GM23338 (cell line): ENCODE results near the gene C12orf43. TPM values are rescaled to one million over a fixed set of nuclear protein-coding genes. Genes with fewer than 3 reads are reported as not detected.

Experiments used
- ATAC-seq: fragments of 200-7000 bp; cut with Tn5 transposase; 3 replicates; pipeline ENCODE4 v1.9.1; 2020
- DNase-seq: peaks from one replicate; pipeline ENCODE4 v3.0.0-alpha.2; 2015; ENCODE audit warnings: low spot score
- H2AFZ ChIP-seq: fragments of 200-600 bp; sonication (generic); 2 replicates; pipeline ENCODE4 v1.8.0; 2016; ENCODE audit warnings: antibody characterized with exemption, mild to moderate bottlenecking, moderate library complexity
- H3F3A ChIP-seq: fragments of 200-600 bp; sonication (generic); replicated peaks from 2 replicates; pipeline ENCODE4 v1.8.0; 2017; ENCODE audit warnings: antibody characterized with exemption, mixed run types, low read depth
- H3K27ac ChIP-seq: fragments of 200-600 bp; sonication (generic); 2 replicates; pipeline ENCODE4 v1.6.1; 2016; ENCODE audit warnings: low read depth
- H3K27me3 ChIP-seq: fragments of 200-600 bp; sonication (generic); 2 replicates; pipeline ENCODE4 v1.8.0; 2016; ENCODE audit warnings: mild to moderate bottlenecking, mixed run types, moderate library complexity; ENCODE audit not compliant: insufficient read depth
- H3K36me3 ChIP-seq: fragments of 200-600 bp; sonication (generic); 2 replicates; pipeline ENCODE4 v1.8.0; 2016; ENCODE audit warnings: mild to moderate bottlenecking; ENCODE audit not compliant: insufficient read depth
- H3K4me1 ChIP-seq: fragments of 200-600 bp; sonication (generic); 2 replicates; pipeline ENCODE4 v1.8.0; 2016; ENCODE audit warnings: mild to moderate bottlenecking, moderate library complexity; ENCODE audit not compliant: insufficient read depth
- H3K4me2 ChIP-seq: fragments of 200-600 bp; sonication (generic); 2 replicates; pipeline ENCODE4 v1.7.1; 2017; ENCODE audit warnings: mixed run types
- H3K4me3 ChIP-seq: fragments of 200-600 bp; sonication (generic); 2 replicates; pipeline ENCODE4 v1.6.1; 2016; ENCODE audit warnings: mixed run types
- H3K79me2 ChIP-seq: fragments of 200-600 bp; sonication (generic); replicated peaks from 2 replicates; pipeline ENCODE4 v1.8.0; 2017; ENCODE audit warnings: mild to moderate bottlenecking; ENCODE audit not compliant: insufficient read depth
- H3K9me2 ChIP-seq: fragments of 200-600 bp; sonication (generic); 2 replicates; pipeline ENCODE4 v1.8.0; 2017; ENCODE audit not compliant: insufficient read depth
- H4K20me1 ChIP-seq: fragments of 200-600 bp; sonication (generic); replicated peaks from 2 replicates; pipeline ENCODE4 v1.8.0; 2017; ENCODE audit warnings: mild to moderate bottlenecking; ENCODE audit not compliant: insufficient read depth
- H3K27ac Mint-ChIP-seq: 2 replicates; pipeline ENCODE4 v1.8.0; 2020; ENCODE audit warnings: inconsistent platforms, mild to moderate bottlenecking, moderate library complexity, mixed read lengths
- H3K27me3 Mint-ChIP-seq: 3 replicates; pipeline ENCODE4 v1.8.0; 2022; ENCODE audit warnings: low read depth, mild to moderate bottlenecking, moderate library complexity, mixed read lengths, inconsistent platforms; ENCODE audit not compliant: insufficient read depth, poor library complexity
- H3K36me3 Mint-ChIP-seq: 3 replicates; pipeline ENCODE4 v1.8.0; 2021; ENCODE audit warnings: low read depth, mild to moderate bottlenecking, inconsistent platforms, moderate library complexity, mixed read lengths
- H3K4me1 Mint-ChIP-seq: 3 replicates; pipeline ENCODE4 v1.8.0; 2020; ENCODE audit warnings: mild to moderate bottlenecking, inconsistent platforms, mixed read lengths
- H3K4me3 Mint-ChIP-seq: 3 replicates; pipeline ENCODE4 v1.8.0; 2021; ENCODE audit warnings: moderate library complexity, mild to moderate bottlenecking, inconsistent platforms, mixed read lengths
- H3K9me3 Mint-ChIP-seq: 3 replicates; pipeline ENCODE4 v1.8.0; 2020; ENCODE audit warnings: moderate library complexity, mild to moderate bottlenecking, inconsistent platforms, mixed read lengths
- ETS1 ChIP-seq: IDR thresholded peaks from 2 replicates; pipeline ENCODE4 v1.6.1; 2016; ENCODE audit warnings: antibody characterized with exemption
- EZH2 ChIP-seq: fragments of 200-600 bp; sonication (generic); IDR thresholded peaks from one replicate; pipeline ENCODE4 v1.8.0; 2017; ENCODE audit warnings: antibody characterized with exemption, mild to moderate bottlenecking, low read depth; ENCODE audit not compliant: unreplicated experiment
- EZH2phosphoT487 ChIP-seq: fragments of 200-600 bp; sonication (generic); IDR thresholded peaks from one replicate; pipeline ENCODE4 v1.8.1; 2018; ENCODE audit warnings: antibody characterized with exemption; ENCODE audit not compliant: unreplicated experiment
- JUNB ChIP-seq: IDR thresholded peaks from one replicate; pipeline ENCODE4 v1.6.1; 2016; ENCODE audit warnings: antibody characterized with exemption; ENCODE audit not compliant: unreplicated experiment
- NANOG ChIP-seq: IDR thresholded peaks from 2 replicates; pipeline ENCODE4 v1.6.1; 2016; ENCODE audit warnings: antibody characterized with exemption, borderline replicate concordance
- POLR2AphosphoS5 ChIP-seq: IDR thresholded peaks from 2 replicates; pipeline ENCODE4 v1.6.1; 2016; ENCODE audit warnings: antibody characterized with exemption, low read depth
- ZNF114 ChIP-seq: fragments of 250-450 bp; sonication (Bioruptor Pico); IDR thresholded peaks from 2 replicates; pipeline ENCODE4 v1.5.0; 2020; ENCODE audit warnings: mild to moderate bottlenecking, moderate library complexity
- ZNF331 ChIP-seq: fragments of 250-450 bp; sonication (Bioruptor Pico); IDR thresholded peaks from 2 replicates; pipeline ENCODE4 v1.5.0; 2020; ENCODE audit warnings: low read depth, mild to moderate bottlenecking, moderate library complexity
- polyA plus RNA-seq: library from polyadenylated mRNA; unstranded; fragments of >200 nt; fragmentation: Nextera tagmentation; extraction: Ambion mirVana; gene quantifications from 2 replicates; pipeline ENCODE4 v1.2.1, GENCODE V29; 2016
- total RNA-seq: library from RNA; depleted of rRNA; stranded (reverse); fragments of >200 nt; shearing (Covaris generic); gene quantifications from 2 replicates; pipeline ENCODE4 v1.2.3, GENCODE V29; 2014
- TF ChIP-seq, protein P1 (sequence below), 2 experiments: fragments of 200-600 bp in 1 of 2; sonication (generic) in 1 of 2; conservative IDR thresholded peaks; 2 replicates each; pipeline versions ENCODE4 v1.5.1 to v1.6.1; 2016 to 2017; ENCODE audit warnings: antibody characterized with exemption in 2 of 2, low read depth in 2 of 2, mild to moderate bottlenecking in 2 of 2, moderate library complexity in 1 of 2
- TF ChIP-seq, protein P2 (sequence below): IDR thresholded peaks from one replicate; pipeline ENCODE4 v1.6.1; 2018; ENCODE audit warnings: antibody characterized with exemption; ENCODE audit not compliant: unreplicated experiment

C12orf43 gene
- total and polyA plus RNA-seq, 2 experiments from 2014 or later, result 15.2 to 20.7 TPM

- no peak for TF ChIP-seq EZH2phosphoT487
Observed at GRCh38 chr12:120980800-120981368, 35.4 kb downstream of the C12orf43 start (continued).

DNA sequence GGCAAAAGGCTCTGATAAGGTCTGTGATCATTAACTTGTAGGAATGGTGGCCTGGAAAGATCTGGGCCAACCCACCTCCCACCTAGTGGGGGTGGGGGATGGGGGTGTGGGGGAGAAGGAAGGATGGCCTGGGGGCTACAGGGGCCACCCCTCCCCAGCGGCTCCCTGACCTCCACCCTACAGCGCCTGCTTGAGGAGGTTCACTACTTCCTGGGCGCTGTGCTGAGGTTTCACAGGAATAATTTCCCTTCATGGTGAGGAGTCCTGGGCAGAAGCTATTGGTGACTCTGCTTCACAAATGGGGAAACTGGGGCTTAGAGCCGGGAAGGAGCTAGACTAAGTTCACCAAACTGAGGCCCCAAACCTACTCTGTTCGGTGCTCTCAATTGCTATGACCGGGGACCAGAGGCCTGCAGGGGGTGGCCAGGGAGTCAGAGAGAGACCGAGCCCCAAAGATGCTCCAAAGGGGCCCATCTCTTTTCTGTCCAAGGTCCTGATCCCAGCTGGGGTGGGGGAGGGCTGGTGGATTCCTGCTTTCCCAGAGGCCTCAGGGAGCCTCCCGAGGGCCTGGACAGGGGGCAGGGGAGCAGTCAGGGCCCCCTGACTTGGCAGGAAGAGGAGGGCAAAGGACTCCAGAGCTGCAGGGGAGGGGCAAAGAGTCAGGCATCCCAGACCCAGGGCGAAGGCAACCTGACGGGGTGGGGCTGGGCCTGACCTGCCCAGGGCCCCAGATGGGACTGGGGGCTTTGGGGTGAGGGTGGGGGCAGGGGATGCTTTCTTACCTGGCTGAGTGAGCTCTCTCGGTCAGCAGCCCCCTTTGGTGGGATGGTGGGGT lies 36.2 kb downstream of the C12orf43 start:
- no peaks in the 10 kb centered on the region for H3K79me2 ChIP-seq
- no peaks in the 10 kb centered on the region for H4K20me1 ChIP-seq
- peaks cover 19% of the 10 kb centered on the region for H3K4me1 Mint-ChIP-seq
- peaks cover 2% of the 10 kb centered on the region for H3K27me3 Mint-ChIP-seq
- DNase-seq (peak; percentile 67), ATAC-seq (peak; percentile 75)
- H3K4me3 ChIP-seq, result no peak overlapping the region
- H3K27ac Mint-ChIP-seq, result no peak overlapping the region; the same call in 1 of the 2 replicates
- H3K4me3 Mint-ChIP-seq, result no peak overlapping the region
- H3K36me3 ChIP-seq, result no peaks in the 10 kb centered on the region
- no peaks in the 10 kb centered on the region for H3K27me3 ChIP-seq
- no peaks in the 10 kb centered on the region; the same call in 2 of the 3 replicates for H3K9me3 Mint-ChIP-seq
- peak overlapping the region; percentile 57 for H3K4me2 ChIP-seq
- no peaks in the 10 kb centered on the region for H3K9me2 ChIP-seq
- H3K4me1 ChIP-seq, result peaks cover 9% of the 10 kb centered on the region; the same call in 1 of the 2 replicates
- no peaks in the 10 kb centered on the region for H3F3A ChIP-seq
- TF ChIP-seq, protein P1, sequence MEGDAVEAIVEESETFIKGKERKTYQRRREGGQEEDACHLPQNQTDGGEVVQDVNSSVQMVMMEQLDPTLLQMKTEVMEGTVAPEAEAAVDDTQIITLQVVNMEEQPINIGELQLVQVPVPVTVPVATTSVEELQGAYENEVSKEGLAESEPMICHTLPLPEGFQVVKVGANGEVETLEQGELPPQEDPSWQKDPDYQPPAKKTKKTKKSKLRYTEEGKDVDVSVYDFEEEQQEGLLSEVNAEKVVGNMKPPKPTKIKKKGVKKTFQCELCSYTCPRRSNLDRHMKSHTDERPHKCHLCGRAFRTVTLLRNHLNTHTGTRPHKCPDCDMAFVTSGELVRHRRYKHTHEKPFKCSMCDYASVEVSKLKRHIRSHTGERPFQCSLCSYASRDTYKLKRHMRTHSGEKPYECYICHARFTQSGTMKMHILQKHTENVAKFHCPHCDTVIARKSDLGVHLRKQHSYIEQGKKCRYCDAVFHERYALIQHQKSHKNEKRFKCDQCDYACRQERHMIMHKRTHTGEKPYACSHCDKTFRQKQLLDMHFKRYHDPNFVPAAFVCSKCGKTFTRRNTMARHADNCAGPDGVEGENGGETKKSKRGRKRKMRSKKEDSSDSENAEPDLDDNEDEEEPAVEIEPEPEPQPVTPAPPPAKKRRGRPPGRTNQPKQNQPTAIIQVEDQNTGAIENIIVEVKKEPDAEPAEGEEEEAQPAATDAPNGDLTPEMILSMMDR (conservative IDR thresholded peaks at IDR 0.05; ENCODE audit: low read depth in 2 of 2), result no peak
- TF ChIP-seq, protein P2, sequence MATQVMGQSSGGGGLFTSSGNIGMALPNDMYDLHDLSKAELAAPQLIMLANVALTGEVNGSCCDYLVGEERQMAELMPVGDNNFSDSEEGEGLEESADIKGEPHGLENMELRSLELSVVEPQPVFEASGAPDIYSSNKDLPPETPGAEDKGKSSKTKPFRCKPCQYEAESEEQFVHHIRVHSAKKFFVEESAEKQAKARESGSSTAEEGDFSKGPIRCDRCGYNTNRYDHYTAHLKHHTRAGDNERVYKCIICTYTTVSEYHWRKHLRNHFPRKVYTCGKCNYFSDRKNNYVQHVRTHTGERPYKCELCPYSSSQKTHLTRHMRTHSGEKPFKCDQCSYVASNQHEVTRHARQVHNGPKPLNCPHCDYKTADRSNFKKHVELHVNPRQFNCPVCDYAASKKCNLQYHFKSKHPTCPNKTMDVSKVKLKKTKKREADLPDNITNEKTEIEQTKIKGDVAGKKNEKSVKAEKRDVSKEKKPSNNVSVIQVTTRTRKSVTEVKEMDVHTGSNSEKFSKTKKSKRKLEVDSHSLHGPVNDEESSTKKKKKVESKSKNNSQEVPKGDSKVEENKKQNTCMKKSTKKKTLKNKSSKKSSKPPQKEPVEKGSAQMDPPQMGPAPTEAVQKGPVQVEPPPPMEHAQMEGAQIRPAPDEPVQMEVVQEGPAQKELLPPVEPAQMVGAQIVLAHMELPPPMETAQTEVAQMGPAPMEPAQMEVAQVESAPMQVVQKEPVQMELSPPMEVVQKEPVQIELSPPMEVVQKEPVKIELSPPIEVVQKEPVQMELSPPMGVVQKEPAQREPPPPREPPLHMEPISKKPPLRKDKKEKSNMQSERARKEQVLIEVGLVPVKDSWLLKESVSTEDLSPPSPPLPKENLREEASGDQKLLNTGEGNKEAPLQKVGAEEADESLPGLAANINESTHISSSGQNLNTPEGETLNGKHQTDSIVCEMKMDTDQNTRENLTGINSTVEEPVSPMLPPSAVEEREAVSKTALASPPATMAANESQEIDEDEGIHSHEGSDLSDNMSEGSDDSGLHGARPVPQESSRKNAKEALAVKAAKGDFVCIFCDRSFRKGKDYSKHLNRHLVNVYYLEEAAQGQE, result peak; percentile 77
- H3K27ac ChIP-seq, result no peak overlapping the region
- H2AFZ ChIP-seq, result peak overlapping the region; percentile 88
- H3K36me3 Mint-ChIP-seq, result no peaks in the 10 kb centered on the region; the same call in 2 of the 3 replicates

GRCh38 chr12:120979220-120979861 lies 36.9 kb downstream of the C12orf43 start:
- Histone ChIP-seq H3K27ac (no peak overlapping the region), H2AFZ (peak overlapping the region; percentile 95; the same call in 1 of the 2 replicates), H3K27me3 (no peaks in the 10 kb centered on the region), H3K79me2 (no peaks in the 10 kb centered on the region), H3K9me2 (no peaks in the 10 kb centered on the region), H3K4me3 (no peak overlapping the region), H3K4me2 (no peak overlapping the region), H4K20me1 (no peaks in the 10 kb centered on the region), H3K4me1 (peaks cover 9% of the 10 kb centered on the region; the same call in 1 of the 2 replicates), H3F3A (no peaks in the 10 kb centered on the region), H3K36me3 (no peaks in the 10 kb centered on the region)
- ATAC-seq (no peak), DNase-seq (no peak)
- Mint-ChIP-seq H3K27me3 (peaks cover 2% of the 10 kb centered on the region), H3K4me1 (peaks cover 17% of the 10 kb centered on the region), H3K9me3 (no peaks in the 10 kb centered on the region; the same call in 2 of the 3 replicates), H3K27ac (no peak overlapping the region), H3K36me3 (no peaks in the 10 kb centered on the region; the same call in 2 of the 3 replicates), H3K4me3 (no peak overlapping the region)
- no peak for TF ChIP-seq EZH2
- no peak for TF ChIP-seq ETS1
- TF ChIP-seq EZH2phosphoT487, result no peak
- TF ChIP-seq, protein P1 (conservative IDR thresholded peaks at IDR 0.05; ENCODE audit: low read depth in 2 of 2), result no peak
- TF ChIP-seq POLR2AphosphoS5, result no peak
- TF ChIP-seq ZNF331 (CRISPR knock-in tag), result no peak
- TF ChIP-seq ZNF114 (CRISPR knock-in tag), result no peak
- no peak for TF ChIP-seq JUNB
- no peak for TF ChIP-seq NANOG
